ENCODE measurements around the gene ILKAP. TPM values are rescaled to one million over a fixed set of nuclear protein-coding genes. Genes with fewer than 3 reads are reported as not detected.

Gene ILKAP
- total and polyA plus RNA-seq, 2 experiments from 2014 or later = 25.7 to 81.9 TPM

DNA sequence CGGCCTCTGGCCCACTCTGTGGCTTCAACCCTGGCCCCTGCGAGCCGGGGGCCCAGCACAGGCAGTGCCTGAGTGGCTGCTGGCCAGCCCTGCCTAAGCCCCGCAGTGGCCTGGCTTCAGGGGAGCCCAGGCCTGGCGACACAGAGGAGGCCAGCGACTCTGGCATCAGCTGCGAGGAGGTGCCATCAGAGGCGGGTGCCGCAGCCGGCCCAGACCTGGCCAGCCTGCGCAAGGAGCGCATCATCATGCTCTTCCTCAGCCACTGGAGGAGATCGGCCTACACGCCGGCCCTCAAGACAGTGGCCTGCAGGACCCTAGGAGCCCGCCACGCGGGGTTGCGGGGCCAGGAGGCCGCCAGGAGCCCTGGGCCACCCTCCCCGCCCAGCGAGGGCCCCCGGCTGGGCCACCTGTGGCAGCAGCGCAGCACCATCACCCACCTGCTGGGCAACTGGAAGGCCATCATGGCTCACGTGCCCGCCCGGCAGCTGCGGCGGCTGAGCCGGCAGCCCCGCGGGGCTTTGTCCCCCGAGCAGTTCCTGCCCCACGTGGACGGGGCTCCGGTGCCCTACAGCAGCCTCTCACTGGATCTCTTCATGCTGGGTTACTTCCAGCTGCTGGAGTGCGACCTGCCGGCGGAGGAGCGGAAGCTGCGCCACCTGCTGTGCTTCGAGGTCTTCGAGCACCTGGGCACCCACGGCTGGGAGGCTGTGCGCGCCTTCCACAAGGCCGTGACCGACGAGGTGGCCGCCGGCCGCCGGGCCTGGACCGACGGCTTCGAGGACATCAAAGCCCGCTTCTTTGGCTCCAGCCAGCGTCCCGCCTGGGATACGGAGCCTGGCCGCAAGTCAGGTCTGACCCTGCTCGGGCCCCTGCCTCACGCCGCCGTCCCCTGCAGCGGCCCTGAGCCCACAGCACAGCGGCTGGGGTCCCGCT is 72.5 kb downstream of the ILKAP start:
- no peak for DNase-seq (ENCODE audit: low read depth in 1 of 2, low spot score in 1 of 2)
- Histone ChIP-seq H3K4me3 (no peak overlapping the region), H3K36me3 (no peaks in the 10 kb centered on the region), H3K27ac (no peak overlapping the region), H3K4me1 (ENCODE audit: low read depth) (peaks cover 11% of the 10 kb centered on the region), H3K27me3 (no peaks in the 10 kb centered on the region), H3K9me3 (ENCODE audit: low read depth) (no peaks in the 10 kb centered on the region)
- TF ChIP-seq, protein P1, sequence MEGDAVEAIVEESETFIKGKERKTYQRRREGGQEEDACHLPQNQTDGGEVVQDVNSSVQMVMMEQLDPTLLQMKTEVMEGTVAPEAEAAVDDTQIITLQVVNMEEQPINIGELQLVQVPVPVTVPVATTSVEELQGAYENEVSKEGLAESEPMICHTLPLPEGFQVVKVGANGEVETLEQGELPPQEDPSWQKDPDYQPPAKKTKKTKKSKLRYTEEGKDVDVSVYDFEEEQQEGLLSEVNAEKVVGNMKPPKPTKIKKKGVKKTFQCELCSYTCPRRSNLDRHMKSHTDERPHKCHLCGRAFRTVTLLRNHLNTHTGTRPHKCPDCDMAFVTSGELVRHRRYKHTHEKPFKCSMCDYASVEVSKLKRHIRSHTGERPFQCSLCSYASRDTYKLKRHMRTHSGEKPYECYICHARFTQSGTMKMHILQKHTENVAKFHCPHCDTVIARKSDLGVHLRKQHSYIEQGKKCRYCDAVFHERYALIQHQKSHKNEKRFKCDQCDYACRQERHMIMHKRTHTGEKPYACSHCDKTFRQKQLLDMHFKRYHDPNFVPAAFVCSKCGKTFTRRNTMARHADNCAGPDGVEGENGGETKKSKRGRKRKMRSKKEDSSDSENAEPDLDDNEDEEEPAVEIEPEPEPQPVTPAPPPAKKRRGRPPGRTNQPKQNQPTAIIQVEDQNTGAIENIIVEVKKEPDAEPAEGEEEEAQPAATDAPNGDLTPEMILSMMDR (IDR thresholded peaks at IDR 0.05; ENCODE audit: low read depth, low read length) = no peak

DNA sequence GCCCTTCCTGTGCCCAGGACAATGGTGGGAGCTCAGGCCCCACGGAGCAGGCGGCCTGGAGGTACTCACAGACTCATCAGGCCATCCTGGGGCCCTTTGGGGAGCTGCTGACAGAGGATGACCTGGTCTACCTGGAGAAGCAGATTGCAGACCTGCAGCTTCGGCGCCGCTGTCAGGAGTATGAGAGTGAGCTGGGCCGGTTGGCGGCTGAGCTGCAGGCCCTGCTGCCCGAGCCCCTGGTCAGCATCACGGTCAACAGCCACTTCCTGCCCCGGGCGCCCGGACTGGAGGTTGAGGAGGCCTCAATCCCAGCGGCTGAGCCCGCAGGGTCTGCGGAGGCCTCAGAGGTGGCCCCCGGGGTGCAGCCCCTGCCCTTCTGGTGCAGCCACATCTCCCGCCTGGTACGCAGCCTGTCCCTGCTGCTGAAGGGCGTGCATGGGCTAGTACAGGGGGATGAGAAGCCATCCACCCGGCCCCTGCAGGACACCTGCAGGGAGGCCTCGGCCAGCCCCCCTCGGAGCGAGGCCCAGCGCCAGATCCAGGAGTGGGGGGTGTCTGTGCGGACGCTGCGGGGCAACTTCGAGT is 73.3 kb downstream of the ILKAP start:
- TF ChIP-seq, protein P1 (IDR thresholded peaks at IDR 0.05; ENCODE audit: low read depth, low read length) = no peak
- DNase-seq (ENCODE audit: low read depth in 1 of 2, low spot score in 1 of 2) = no peak
- Histone ChIP-seq H3K4me1 (ENCODE audit: low read depth) (peaks cover 11% of the 10 kb centered on the region), H3K36me3 (no peaks in the 10 kb centered on the region), H3K27ac (no peak overlapping the region), H3K4me3 (no peak overlapping the region), H3K9me3 (ENCODE audit: low read depth) (no peaks in the 10 kb centered on the region), H3K27me3 (no peaks in the 10 kb centered on the region)

DNA sequence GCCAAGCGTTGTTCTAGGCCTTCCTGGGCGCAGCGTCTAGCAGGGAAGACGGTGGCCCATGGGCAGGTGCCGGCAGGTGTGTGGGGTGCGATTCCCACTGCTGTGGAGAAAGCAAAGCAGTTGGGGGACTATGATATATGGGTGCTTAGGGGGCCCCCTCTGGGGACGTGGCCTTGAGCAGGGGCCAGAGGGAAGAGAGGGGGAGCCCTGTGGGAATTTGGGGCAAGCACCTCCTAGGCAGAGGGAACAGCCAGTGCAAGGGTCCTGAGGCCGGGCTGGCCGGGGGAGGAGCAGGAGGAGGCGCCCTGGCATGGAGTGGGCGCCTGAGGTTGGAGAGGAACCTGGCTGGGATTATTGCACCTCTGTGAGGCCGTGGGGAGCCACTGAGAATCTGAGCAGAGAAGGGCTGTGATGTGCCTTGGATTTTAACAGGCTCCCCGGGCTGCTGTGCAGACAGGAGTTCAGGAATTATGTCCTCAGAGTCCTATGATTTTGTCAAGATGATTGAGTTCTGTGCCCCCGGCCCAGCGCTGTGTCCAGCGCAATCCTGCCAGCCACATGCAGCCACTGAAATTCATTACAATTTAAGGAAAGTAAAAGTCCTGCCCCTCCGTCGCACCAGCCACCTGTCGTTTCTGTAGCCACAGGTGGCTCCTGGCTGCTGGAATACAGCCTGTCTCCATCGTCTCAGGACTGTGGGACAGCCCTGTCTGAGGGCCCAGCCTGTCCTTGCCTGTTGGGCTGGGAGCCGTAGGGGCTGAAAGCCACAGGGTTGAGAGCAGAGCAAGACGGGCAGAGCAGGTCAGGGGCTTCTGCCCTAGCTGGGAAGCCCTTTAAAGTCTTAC is 74.1 kb downstream of the ILKAP start:
- peaks cover 11% of the 10 kb centered on the region for H3K4me1 ChIP-seq (ENCODE audit: low read depth)
- H3K36me3 ChIP-seq = no peaks in the 10 kb centered on the region
- no peak overlapping the region for H3K27ac ChIP-seq
- H3K9me3 ChIP-seq (ENCODE audit: low read depth) = no peaks in the 10 kb centered on the region
- no peak overlapping the region for H3K4me3 ChIP-seq
- DNase-seq (ENCODE audit: low read depth in 1 of 2, low spot score in 1 of 2) = no peak
- no peaks in the 10 kb centered on the region for H3K27me3 ChIP-seq
- TF ChIP-seq, protein P1 (IDR thresholded peaks at IDR 0.05; ENCODE audit: low read depth, low read length) = no peak

DNA sequence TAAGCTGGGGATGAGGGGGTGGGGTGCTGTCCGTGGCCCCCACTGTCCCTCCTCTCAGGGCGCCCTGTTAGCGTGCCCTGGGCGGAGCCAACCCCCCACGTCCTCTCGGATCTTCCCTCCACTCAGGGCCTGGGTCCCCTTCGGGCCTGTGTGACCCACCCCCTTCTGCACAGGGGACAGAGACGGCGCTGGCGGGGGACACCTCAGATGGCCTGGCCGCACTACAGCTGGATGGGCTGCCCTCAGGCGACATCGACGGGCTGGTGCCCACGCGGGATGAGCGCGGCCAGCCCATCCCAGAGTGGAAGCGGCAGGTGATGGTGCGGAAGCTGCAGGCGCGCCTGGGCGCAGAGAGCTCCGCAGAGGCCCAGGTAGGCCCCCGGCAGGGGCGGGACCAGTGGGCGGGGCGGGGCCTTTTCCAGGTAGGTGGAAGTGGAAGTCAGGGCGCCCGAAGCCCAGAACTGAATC is 74.9 kb downstream of the ILKAP start:
- Histone ChIP-seq H3K36me3 (no peaks in the 10 kb centered on the region), H3K4me1 (ENCODE audit: low read depth) (peaks cover 7% of the 10 kb centered on the region), H3K27me3 (no peaks in the 10 kb centered on the region), H3K9me3 (ENCODE audit: low read depth) (no peaks in the 10 kb centered on the region), H3K27ac (no peak overlapping the region), H3K4me3 (no peak overlapping the region)
- TF ChIP-seq, protein P1 (IDR thresholded peaks at IDR 0.05; ENCODE audit: low read depth, low read length) = no peak
- no peak for DNase-seq (ENCODE audit: low read depth in 1 of 2, low spot score in 1 of 2)

DNA sequence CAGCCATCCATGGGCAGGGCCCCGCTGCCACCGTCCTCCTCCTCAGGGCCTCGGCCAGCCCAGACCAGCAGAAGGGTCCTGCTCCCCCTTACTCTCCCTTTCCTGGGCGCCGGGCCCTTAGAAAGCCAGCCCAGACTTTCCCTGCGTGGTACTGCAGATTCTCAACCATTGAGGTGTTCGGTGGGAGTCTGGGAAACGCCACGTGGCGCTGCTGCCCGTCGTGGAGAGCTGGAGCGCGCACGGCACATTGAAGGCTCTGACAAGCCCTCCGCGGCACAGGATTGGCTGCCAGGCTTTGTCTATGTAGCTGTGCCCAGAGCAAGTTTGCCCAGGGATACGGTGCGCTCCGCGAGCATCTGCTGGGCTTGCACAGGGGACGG is 75.4 kb downstream of the ILKAP start:
- no peak overlapping the region for H3K27ac ChIP-seq
- H3K36me3 ChIP-seq = no peaks in the 10 kb centered on the region
- H3K27me3 ChIP-seq = no peaks in the 10 kb centered on the region
- H3K4me1 ChIP-seq (ENCODE audit: low read depth) = peaks cover 7% of the 10 kb centered on the region
- DNase-seq (ENCODE audit: low read depth in 1 of 2, low spot score in 1 of 2) = no peak
- H3K4me3 ChIP-seq = no peak overlapping the region
- TF ChIP-seq, protein P1 (IDR thresholded peaks at IDR 0.05; ENCODE audit: low read depth, low read length) = no peak
- no peaks in the 10 kb centered on the region for H3K9me3 ChIP-seq (ENCODE audit: low read depth)
